Gastroesophageal sphincter (tissue), 4 donors: ENCODE measurements around the gene PPM1A. TPM values are rescaled to one million over a fixed set of nuclear protein-coding genes. Genes with fewer than 3 reads are reported as not detected.

ENCODE experiments used
- ATAC-seq: fragments of 150-250 bp; one replicate; pipeline ENCODE4 v1.9.1; 2016; ENCODE audit warnings: mild to moderate bottlenecking, moderate library complexity
- H3K27ac ChIP-seq, 4 donors: fragments of 200-600 bp; sonication (generic) in 3 of 4; 1 replicate in 3 of 4; 2 replicates in 1 of 4; pipeline ENCODE4 v1.5.1; 2016 to 2019
- H3K27me3 ChIP-seq: fragments of 200-600 bp; sonication (generic); one replicate; pipeline ENCODE4 v1.5.1; 2019
- H3K36me3 ChIP-seq, 2 donors: fragments of 200-600 bp; sonication (generic); one replicate each; pipeline ENCODE4 v1.5.1; 2019; ENCODE audit warnings: control low read depth in 1 of 2
- H3K4me1 ChIP-seq, 3 donors: fragments of 200-600 bp; sonication (generic); 1 replicate in 2 of 3; 2 replicates in 1 of 3; pipeline ENCODE4 v1.5.1; 2016 to 2019; ENCODE audit warnings: control low read depth in 2 of 3
- H3K4me3 ChIP-seq, 2 donors: fragments of 200-600 bp; sonication (generic); one replicate each; pipeline ENCODE4 v1.5.1; 2019; ENCODE audit warnings: mild to moderate bottlenecking in 1 of 2, moderate library complexity in 1 of 2
- H3K9me3 ChIP-seq, 3 donors: fragments of 200-600 bp; sonication (generic); one replicate each; pipeline ENCODE4 v1.5.1; 2017 to 2019; ENCODE audit warnings: control low read depth in 2 of 3
- EP300 ChIP-seq: sonication (generic); formaldehyde crosslinking; IDR thresholded peaks from one replicate; pipeline ENCODE4 v1.6.1; 2017; ENCODE audit warnings: antibody characterized with exemption, mild to moderate bottlenecking
- POLR2A ChIP-seq, 2 donors: fragments of 450-650 bp; IDR thresholded peaks; one replicate each; pipeline ENCODE4 v1.6.1; 2017; ENCODE audit warnings: antibody characterized with exemption in 2 of 2, mild to moderate bottlenecking in 2 of 2, moderate library complexity in 1 of 2
- POLR2AphosphoS5 ChIP-seq: sonication (generic); formaldehyde crosslinking; IDR thresholded peaks from one replicate; pipeline ENCODE4 v1.6.1; 2017; ENCODE audit warnings: antibody characterized with exemption
- WGBS, 2 donors: methylation state at CpG; one replicate each; pipeline ENCODE4 v1.1.5; 2018; ENCODE audit warnings: low coverage in 1 of 2; 5-methylcytosine and 5-hydroxymethylcytosine counted together
- total RNA-seq, 4 donors: library from RNA; depleted of rRNA; stranded (reverse); fragments of >200 nt; gene quantifications; one replicate each; pipeline ENCODE4 v1.1.0, GENCODE V29; 2016
- TF ChIP-seq, protein P1 (sequence below), 4 experiments: fragments of 200-600 bp in 2 of 4; fragments of 450-650 bp in 2 of 4; sonication (generic) in 1 of 4; IDR thresholded peaks; one replicate each; pipeline ENCODE4 v1.5.1; 2017 to 2019; ENCODE audit warnings: antibody characterized with exemption in 4 of 4, mild to moderate bottlenecking in 2 of 4, moderate library complexity in 2 of 4

Gene PPM1A
- total RNA-seq, 4 donors from 2014 or later = 57.1 to 82.2 (median 70.0) TPM

DNA sequence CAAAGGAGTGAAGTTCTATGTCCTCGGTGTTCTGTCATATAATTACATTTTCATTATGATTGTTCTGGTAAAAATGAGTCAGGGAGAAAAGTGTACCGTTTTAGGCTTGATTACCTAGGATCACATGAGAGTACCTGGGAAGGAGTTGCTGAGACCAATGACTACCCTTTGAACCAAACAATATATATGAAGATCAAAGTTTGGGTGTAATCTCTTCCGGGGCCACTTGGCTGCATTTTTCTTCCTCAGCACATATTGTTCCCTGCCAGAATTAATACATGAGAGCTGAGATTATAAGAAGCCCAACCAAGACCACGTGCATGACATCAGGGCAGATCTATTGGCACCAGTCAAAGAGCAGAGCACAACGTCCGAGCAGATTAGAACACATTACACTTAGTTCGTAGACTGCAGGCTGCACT lies 42.8 kb upstream of the PPM1A start:
- no peak for ATAC-seq
- 67 to 81% methylated on average over 4 to 7 of the region's 7 CpGs for WGBS, 2 donors
- no peak overlapping the region for H3K27ac ChIP-seq
- no peaks in the 10 kb centered on the region for H3K4me1 ChIP-seq
- no peak for TF ChIP-seq POLR2AphosphoS5
- no peak for TF ChIP-seq EP300
- TF ChIP-seq POLR2A (IDR thresholded peaks at IDR 0.05) = no peak
- TF ChIP-seq, protein P1, sequence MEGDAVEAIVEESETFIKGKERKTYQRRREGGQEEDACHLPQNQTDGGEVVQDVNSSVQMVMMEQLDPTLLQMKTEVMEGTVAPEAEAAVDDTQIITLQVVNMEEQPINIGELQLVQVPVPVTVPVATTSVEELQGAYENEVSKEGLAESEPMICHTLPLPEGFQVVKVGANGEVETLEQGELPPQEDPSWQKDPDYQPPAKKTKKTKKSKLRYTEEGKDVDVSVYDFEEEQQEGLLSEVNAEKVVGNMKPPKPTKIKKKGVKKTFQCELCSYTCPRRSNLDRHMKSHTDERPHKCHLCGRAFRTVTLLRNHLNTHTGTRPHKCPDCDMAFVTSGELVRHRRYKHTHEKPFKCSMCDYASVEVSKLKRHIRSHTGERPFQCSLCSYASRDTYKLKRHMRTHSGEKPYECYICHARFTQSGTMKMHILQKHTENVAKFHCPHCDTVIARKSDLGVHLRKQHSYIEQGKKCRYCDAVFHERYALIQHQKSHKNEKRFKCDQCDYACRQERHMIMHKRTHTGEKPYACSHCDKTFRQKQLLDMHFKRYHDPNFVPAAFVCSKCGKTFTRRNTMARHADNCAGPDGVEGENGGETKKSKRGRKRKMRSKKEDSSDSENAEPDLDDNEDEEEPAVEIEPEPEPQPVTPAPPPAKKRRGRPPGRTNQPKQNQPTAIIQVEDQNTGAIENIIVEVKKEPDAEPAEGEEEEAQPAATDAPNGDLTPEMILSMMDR (IDR thresholded peaks at IDR 0.05) = no peak
- H3K9me3 ChIP-seq = no peaks in the 10 kb centered on the region
- no peaks in the 10 kb centered on the region for H3K27me3 ChIP-seq
- H3K36me3 ChIP-seq = no peaks in the 10 kb centered on the region
- no peak overlapping the region for H3K4me3 ChIP-seq

DNA sequence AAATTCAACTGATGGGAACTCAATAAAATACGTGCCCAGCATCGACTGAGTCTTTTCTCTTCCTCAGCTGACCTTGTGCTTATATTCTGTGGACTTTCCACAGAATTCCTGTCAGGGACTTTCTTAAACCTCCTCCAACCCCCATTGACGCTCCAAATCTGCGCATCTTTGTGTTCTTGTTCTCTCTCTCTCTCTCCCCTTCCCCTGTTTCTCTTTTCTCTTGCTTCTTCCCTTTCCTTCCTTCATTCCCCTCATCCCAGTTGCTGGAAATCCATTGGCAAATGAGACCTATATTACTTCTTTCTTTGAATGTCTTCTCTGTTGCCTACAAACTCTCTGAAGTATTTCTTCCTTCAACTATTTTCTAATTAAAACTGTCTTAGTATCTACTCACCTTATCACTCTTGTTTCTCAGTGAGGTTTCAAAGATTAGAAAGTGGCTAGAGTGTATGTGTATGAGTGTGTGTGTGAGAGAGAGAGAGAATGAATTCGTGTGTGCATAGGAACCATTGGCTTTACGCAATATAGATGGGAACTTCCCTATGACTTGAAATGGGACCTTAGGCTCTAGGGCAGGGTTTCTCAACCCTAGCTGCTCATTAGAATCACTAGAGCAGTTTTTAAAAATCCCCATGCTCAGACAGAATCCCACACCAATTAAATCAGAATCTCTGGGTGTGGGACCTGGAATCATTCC lies 42.0 kb upstream of the PPM1A start:
- Histone ChIP-seq H3K4me1 (no peaks in the 10 kb centered on the region), H3K27me3 (no peaks in the 10 kb centered on the region), H3K27ac (no peak overlapping the region), H3K36me3 (no peaks in the 10 kb centered on the region), H3K9me3 (no peaks in the 10 kb centered on the region), H3K4me3 (no peak overlapping the region)
- no peak for TF ChIP-seq POLR2A (IDR thresholded peaks at IDR 0.05)
- TF ChIP-seq, protein P1 (IDR thresholded peaks at IDR 0.05) = no peak
- no peak for TF ChIP-seq POLR2AphosphoS5
- no peak for TF ChIP-seq EP300
- no peak for ATAC-seq
- WGBS, 2 donors = 83 to 86% methylated on average over 4 to 5 of the region's 6 CpGs

DNA sequence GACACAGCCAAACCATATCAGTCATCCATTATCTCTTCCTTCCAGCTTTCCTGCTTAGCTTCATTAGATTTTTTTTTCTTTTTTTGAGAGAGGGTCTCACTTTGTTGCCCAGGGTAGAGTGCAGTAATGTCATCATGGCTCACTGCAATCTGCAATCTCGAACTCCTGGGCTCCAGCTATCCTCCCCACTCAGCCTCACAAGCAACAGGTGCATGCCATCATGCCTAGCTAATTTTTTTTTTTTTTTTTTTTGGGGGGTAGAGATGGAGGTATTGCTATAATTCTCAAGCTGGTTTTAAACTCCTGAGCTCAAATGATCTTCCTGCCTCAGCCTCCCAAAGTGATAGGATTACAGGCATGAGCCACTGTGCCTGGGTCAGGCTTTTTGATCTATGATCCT lies 38.3 kb upstream of the PPM1A start:
- no peak overlapping the region for H3K27ac ChIP-seq
- H3K27me3 ChIP-seq = no peaks in the 10 kb centered on the region
- no peak overlapping the region for H3K4me3 ChIP-seq
- H3K36me3 ChIP-seq = no peaks in the 10 kb centered on the region
- H3K9me3 ChIP-seq = no peaks in the 10 kb centered on the region
- peaks cover 0 to 11% (median 7%) of the 10 kb centered on the region in 3 donors for H3K4me1 ChIP-seq
- TF ChIP-seq POLR2A (IDR thresholded peaks at IDR 0.05) = no peak
- WGBS, 2 donors = 77 to 100% methylated on average over 1 of the region's 1 CpG
- no peak for ATAC-seq

DNA sequence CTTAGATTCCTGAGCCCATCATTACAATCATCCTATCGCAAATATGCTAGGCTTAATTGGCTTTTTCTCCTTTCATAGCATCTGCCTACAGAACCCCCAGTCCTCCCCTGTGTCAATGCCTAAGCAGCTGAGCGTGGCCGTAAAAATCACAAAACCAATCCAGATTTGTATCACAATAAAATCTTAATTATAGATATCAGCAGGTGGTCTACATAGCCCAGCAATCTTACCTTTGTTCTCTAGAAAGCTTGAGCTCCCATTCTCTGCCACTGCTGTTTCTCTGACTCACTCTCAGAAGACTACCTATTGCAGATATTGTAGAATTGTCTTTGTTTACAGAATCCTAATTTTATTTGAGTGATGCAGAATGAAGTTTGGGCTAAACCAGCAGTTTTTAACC lies 37.9 kb upstream of the PPM1A start:
- ATAC-seq = no peak
- no peak overlapping the region for H3K4me3 ChIP-seq
- H3K9me3 ChIP-seq = no peaks in the 10 kb centered on the region
- TF ChIP-seq POLR2A (IDR thresholded peaks at IDR 0.05) = no peak
- TF ChIP-seq, protein P1 (IDR thresholded peaks at IDR 0.05) = no peak
- TF ChIP-seq POLR2AphosphoS5 = no peak
- no peak for TF ChIP-seq EP300
- no peak overlapping the region for H3K27ac ChIP-seq
- H3K4me1 ChIP-seq = peaks cover 0 to 15% (median 7%) of the 10 kb centered on the region in 3 donors
- 76 to 90% methylated on average over 3 of the region's 3 CpGs for WGBS, 2 donors
- no peaks in the 10 kb centered on the region for H3K36me3 ChIP-seq
- H3K27me3 ChIP-seq = no peaks in the 10 kb centered on the region

DNA sequence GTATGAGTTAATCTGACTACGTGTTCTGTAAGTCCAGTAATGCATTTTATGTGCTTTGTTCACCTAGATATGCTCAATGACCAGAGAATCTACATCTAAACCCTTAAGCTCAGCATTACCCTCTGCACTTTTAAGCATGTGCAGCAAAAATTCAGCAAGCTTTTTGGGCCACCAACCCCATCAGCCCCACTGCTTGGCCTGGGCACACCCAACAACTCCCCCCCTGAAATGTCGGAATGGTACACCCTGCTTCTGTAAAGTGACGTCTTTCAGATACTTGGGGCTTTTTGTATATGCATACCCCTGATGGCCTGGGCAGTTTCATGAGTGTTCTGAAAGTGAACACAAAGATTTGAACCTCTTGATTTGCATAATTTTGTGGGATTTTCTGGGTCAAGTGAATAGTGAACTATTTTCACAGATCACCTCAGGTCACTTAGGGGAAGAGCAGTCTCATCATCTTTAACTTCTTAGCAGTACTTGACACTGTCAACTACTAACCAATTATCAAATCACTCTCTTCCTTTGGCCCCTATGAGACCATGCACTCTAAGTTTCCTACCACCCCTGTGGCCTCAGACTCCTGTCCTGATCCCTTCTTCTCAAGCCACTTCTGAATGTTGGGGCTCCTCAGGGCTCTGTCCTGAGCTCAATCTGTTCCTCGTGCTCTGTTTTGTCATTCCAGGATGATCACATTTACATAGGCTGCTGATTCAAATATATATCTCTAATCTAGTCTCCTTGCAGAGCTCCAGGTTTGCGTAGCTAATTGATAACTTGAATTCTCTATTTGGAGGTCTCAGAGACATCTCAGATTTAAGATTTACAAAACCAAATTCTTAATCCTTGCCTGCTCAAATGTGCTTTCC lies 36.3 kb upstream of the PPM1A start:
- Histone ChIP-seq H3K27ac (no peak overlapping the region), H3K4me1 (peaks cover 3 to 31% (median 7%) of the 10 kb centered on the region in 3 donors), H3K27me3 (no peaks in the 10 kb centered on the region), H3K36me3 (no peaks in the 10 kb centered on the region), H3K4me3 (no peak overlapping the region), H3K9me3 (no peaks in the 10 kb centered on the region)
- ATAC-seq = no peak
- 82 to 85% methylated on average over 5 of the region's 5 CpGs for whole genome bisulfite sequencing, 2 donors
- TF ChIP-seq EP300 (no peak), POLR2AphosphoS5 (no peak), POLR2A (IDR thresholded peaks at IDR 0.05) (no peak)
- TF ChIP-seq, protein P1 (IDR thresholded peaks at IDR 0.05) = no peak
